ENCODE measurements around the gene FBXO3.

DNA sequence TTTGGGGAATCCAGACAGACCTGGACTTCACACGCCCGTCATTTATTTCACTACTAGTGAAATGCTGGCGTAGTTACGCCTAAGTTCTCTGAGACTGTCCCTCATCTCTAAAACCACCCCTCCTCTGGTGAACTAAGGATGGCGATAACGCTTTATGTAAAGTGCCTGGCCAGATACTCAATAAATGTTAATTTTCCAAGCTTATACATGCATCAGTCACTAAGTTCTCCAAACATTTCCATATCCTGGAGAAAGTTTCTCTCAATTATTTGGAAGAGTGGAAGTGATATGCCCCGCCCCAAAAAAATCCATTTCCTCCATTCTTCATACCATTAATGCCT lies 1.1 kb upstream of the FBXO3 start:
- TF ChIP-seq, protein P1, sequence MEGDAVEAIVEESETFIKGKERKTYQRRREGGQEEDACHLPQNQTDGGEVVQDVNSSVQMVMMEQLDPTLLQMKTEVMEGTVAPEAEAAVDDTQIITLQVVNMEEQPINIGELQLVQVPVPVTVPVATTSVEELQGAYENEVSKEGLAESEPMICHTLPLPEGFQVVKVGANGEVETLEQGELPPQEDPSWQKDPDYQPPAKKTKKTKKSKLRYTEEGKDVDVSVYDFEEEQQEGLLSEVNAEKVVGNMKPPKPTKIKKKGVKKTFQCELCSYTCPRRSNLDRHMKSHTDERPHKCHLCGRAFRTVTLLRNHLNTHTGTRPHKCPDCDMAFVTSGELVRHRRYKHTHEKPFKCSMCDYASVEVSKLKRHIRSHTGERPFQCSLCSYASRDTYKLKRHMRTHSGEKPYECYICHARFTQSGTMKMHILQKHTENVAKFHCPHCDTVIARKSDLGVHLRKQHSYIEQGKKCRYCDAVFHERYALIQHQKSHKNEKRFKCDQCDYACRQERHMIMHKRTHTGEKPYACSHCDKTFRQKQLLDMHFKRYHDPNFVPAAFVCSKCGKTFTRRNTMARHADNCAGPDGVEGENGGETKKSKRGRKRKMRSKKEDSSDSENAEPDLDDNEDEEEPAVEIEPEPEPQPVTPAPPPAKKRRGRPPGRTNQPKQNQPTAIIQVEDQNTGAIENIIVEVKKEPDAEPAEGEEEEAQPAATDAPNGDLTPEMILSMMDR (IDR thresholded peaks at IDR 0.05 in 2 of 3, conservative IDR thresholded peaks at IDR 0.05 in 1 of 3; ENCODE audit: borderline replicate concordance in 1 of 3, insufficient read depth in 1 of 3, low read depth in 2 of 3, low read length in 2 of 3), result no peak
- no peak for TF ChIP-seq ZFX (IDR thresholded peaks at IDR 0.05)
- no peak for TF ChIP-seq CEBPB (IDR thresholded peaks at IDR 0.05; ENCODE audit: low read depth)
- no peak for TF ChIP-seq POLR2A (IDR thresholded peaks at IDR 0.05; ENCODE audit: borderline replicate concordance, extremely low read depth, insufficient read depth, insufficient read length)
- no peak for TF ChIP-seq ZNF274 (IDR thresholded peaks at IDR 0.05; ENCODE audit: low read depth, low read length)
- no peak for TF ChIP-seq EZH2 (IDR thresholded peaks at IDR 0.05)
- TF ChIP-seq, protein P2, sequence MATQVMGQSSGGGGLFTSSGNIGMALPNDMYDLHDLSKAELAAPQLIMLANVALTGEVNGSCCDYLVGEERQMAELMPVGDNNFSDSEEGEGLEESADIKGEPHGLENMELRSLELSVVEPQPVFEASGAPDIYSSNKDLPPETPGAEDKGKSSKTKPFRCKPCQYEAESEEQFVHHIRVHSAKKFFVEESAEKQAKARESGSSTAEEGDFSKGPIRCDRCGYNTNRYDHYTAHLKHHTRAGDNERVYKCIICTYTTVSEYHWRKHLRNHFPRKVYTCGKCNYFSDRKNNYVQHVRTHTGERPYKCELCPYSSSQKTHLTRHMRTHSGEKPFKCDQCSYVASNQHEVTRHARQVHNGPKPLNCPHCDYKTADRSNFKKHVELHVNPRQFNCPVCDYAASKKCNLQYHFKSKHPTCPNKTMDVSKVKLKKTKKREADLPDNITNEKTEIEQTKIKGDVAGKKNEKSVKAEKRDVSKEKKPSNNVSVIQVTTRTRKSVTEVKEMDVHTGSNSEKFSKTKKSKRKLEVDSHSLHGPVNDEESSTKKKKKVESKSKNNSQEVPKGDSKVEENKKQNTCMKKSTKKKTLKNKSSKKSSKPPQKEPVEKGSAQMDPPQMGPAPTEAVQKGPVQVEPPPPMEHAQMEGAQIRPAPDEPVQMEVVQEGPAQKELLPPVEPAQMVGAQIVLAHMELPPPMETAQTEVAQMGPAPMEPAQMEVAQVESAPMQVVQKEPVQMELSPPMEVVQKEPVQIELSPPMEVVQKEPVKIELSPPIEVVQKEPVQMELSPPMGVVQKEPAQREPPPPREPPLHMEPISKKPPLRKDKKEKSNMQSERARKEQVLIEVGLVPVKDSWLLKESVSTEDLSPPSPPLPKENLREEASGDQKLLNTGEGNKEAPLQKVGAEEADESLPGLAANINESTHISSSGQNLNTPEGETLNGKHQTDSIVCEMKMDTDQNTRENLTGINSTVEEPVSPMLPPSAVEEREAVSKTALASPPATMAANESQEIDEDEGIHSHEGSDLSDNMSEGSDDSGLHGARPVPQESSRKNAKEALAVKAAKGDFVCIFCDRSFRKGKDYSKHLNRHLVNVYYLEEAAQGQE (IDR thresholded peaks at IDR 0.05; ENCODE audit: low read depth), result no peak
- TF ChIP-seq SIN3A (IDR thresholded peaks at IDR 0.05; ENCODE audit: low read depth), result no peak
- TF ChIP-seq POLR2AphosphoS5 (IDR thresholded peaks at IDR 0.05; ENCODE audit: low read depth, low read length), result no peak
- TF ChIP-seq, protein P3, sequence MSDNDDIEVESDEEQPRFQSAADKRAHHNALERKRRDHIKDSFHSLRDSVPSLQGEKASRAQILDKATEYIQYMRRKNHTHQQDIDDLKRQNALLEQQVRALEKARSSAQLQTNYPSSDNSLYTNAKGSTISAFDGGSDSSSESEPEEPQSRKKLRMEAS (IDR thresholded peaks at IDR 0.05), result no peak
- TF ChIP-seq JUND (IDR thresholded peaks at IDR 0.05), result no peak
- no peak for TF ChIP-seq RAD21 (IDR thresholded peaks at IDR 0.05; ENCODE audit: low read depth)
- no peak for TF ChIP-seq ELF1 (IDR thresholded peaks at IDR 0.05; ENCODE audit: borderline replicate concordance, low read depth)
